Measurements from ENCODE around the gene COL4A2.

Gene COL4A2

GRCh38 chr13:110299283-110299840 is 7.7 kb upstream of the COL4A2 start:
- no peak for TF ChIP-seq CTCF (IDR thresholded peaks at IDR 0.05)

GRCh38 chr13:110300090-110300815 is 6.8 kb upstream of the COL4A2 start:
- no peak for TF ChIP-seq CTCF (IDR thresholded peaks at IDR 0.05)

GRCh38 chr13:110301083-110301482 is 6.0 kb upstream of the COL4A2 start:
- no peak for TF ChIP-seq CTCF (IDR thresholded peaks at IDR 0.05)

GRCh38 chr13:110301606-110302553 is 5.2 kb upstream of the COL4A2 start:
- no peak for TF ChIP-seq CTCF (IDR thresholded peaks at IDR 0.05)

- TF ChIP-seq CTCF (IDR thresholded peaks at IDR 0.05): no peak
These were observed 4.1 kb upstream of the COL4A2 start for GRCh38 chr13:110302997-110303396.

GRCh38 chr13:110303644-110304043 is 3.4 kb upstream of the COL4A2 start:
- no peak for TF ChIP-seq CTCF (IDR thresholded peaks at IDR 0.05)

GRCh38 chr13:110304256-110304655 is 2.8 kb upstream of the COL4A2 start:
- no peak for TF ChIP-seq CTCF (IDR thresholded peaks at IDR 0.05)
